ENCODE results near the gene SSNA1.

Gene SSNA1

DNA sequence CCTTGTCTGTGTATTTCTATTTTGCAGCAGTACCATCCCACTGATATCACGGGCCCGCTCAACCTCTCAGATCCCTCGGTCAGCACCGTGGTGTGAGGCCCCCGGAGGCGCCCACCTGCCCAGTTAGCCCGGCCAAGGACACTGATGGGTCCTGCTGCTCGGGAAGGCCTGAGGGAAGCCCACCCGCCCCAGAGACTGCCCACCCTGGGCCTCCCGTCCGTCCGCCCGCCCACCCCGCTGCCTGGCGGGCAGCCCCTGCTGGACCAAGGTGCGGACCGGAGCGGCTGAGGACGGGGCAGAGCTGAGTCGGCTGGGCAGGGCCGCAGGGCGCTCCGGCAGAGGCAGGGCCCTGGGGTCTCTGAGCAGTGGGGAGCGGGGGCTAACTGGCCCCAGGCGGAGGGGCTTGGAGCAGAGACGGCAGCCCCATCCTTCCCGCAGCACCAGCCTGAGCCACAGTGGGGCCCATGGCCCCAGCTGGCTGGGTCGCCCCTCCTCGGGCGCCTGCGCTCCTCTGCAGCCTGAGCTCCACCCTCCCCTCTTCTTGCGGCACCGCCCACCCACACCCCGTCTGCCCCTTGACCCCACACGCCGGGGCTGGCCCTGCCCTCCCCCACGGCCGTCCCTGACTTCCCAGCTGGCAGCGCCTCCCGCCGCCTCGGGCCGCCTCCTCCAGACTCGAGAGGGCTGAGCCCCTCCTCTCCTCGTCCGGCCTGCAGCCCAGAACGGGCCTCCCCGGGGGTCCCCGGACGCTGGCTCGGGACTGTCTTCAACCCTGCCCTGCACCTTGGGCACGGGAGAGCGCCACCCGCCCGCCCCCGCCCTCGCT, 20.5 kb upstream of the SSNA1 start:
- Histone ChIP-seq H3K36me3 (peaks cover 21% of the 10 kb centered on the region; the same call in 1 of the 2 replicates), H3K4me3 (peak overlapping the region; percentile 82), H3K9me3 (no peaks in the 10 kb centered on the region), H4K20me1 (peaks cover 46% of the 10 kb centered on the region), H3K9ac (peak overlapping the region; percentile 84), H3K4me2 (peak overlapping the region; percentile 96), H3K27me3 (peaks cover 12% of the 10 kb centered on the region; the same call in 1 of the 2 replicates), H3K4me1 (peaks cover 76% of the 10 kb centered on the region), H3K27ac (peak overlapping the region; percentile 97; the same call in 1 of the 2 replicates)
- no peak for TF ChIP-seq Cebpa-rat (IDR thresholded peaks at IDR 0.05)

DNA sequence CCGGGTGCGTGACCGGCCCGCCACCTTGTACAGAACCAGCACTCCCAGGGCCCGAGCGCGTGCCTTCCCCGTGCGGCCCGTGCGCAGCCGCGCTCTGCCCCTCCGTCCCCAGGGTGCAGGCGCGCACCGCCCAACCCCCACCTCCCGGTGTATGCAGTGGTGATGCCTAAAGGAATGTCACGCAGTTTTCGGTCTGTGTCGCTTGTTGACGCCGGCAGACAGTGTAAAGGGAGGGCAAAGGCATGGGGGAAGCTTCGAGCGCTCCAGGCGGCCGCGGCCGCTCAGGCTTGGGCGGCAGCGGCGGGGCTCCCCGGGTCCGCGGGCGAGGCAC, 19.9 kb upstream of the SSNA1 start:
- H3K4me1 ChIP-seq: peaks cover 82% of the 10 kb centered on the region
- peak overlapping the region; percentile 84 for H3K9ac ChIP-seq
- peak overlapping the region; percentile 97 for H3K27ac ChIP-seq
- peak overlapping the region; percentile 96 for H3K4me2 ChIP-seq
- H3K9me3 ChIP-seq: no peaks in the 10 kb centered on the region
- peaks cover 19% of the 10 kb centered on the region; the same call in 1 of the 2 replicates for H3K36me3 ChIP-seq
- H4K20me1 ChIP-seq: peaks cover 46% of the 10 kb centered on the region
- H3K27me3 ChIP-seq: peaks cover 12% of the 10 kb centered on the region; the same call in 1 of the 2 replicates
- no peak for TF ChIP-seq Cebpa-rat (IDR thresholded peaks at IDR 0.05)
- H3K4me3 ChIP-seq: peak overlapping the region; percentile 82

- Histone ChIP-seq H3K36me3 (peaks cover 13% of the 10 kb centered on the region; the same call in 1 of the 2 replicates), H3K4me2 (peak overlapping the region; percentile 96), H3K27ac (peak overlapping the region; percentile 97)
These were observed 19.3 kb upstream of the SSNA1 start for GRCh38 chr9:137168904-137169856.

DNA sequence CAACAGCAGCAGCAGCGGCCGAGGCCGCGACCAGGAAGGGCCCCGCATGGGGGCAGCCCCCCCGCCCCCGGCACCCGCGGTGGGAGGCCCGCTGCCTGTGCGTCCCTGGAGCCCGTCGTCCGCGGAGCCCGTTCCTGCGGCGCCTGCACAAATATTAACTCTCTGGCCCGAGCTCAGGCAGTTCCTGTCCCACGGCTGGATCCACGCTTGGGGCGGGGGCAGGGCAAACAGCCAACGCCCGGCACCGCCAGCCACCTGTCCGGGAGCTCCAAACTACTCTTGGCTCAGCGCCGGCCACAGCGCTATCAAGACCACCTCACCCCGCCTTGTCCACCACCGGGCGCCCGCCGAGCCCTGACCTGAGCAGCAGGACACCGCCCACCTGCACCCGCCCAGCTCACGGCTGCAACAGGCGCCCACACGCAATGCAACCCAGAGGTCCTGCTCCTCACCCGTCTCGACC, 18.5 kb upstream of the SSNA1 start, which contains the start of gene LRRC26:
Gene LRRC26 (minus strand): TSS at position 156 of the 463 bp plus-strand sequence. CDS start 108 bp downstream, at position 48.
- Histone ChIP-seq H3K27ac (peak within 1 kb of the TSS; percentile 97), H3K4me1 (peaks cover 86% of the 10 kb centered on the region), H3K4me2 (peak within 1 kb of the TSS; percentile 96), H3K36me3 (peaks cover 6% of the 10 kb centered on the region; the same call in 1 of the 2 replicates), H3K27me3 (peaks cover 12% of the 10 kb centered on the region; the same call in 1 of the 2 replicates), H4K20me1 (peaks cover 32% of the 10 kb centered on the region), H3K9ac (peak within 1 kb of the TSS; percentile 84), H3K9me3 (no peaks in the 10 kb centered on the region), H3K4me3 (peak within 1 kb of the TSS; percentile 82)
- no peak for TF ChIP-seq Cebpa-rat (IDR thresholded peaks at IDR 0.05)

More at GRCh38 chr9:137168904-137169856, 19.3 kb upstream of the SSNA1 start:
- Histone ChIP-seq H3K9ac (peak overlapping the region; percentile 84), H4K20me1 (peaks cover 39% of the 10 kb centered on the region), H3K4me1 (peaks cover 88% of the 10 kb centered on the region), H3K9me3 (no peaks in the 10 kb centered on the region), H3K27me3 (peaks cover 12% of the 10 kb centered on the region; the same call in 1 of the 2 replicates), H3K4me3 (peak overlapping the region; percentile 82)
- TF ChIP-seq Cebpa-rat (IDR thresholded peaks at IDR 0.05): no peak

DNA sequence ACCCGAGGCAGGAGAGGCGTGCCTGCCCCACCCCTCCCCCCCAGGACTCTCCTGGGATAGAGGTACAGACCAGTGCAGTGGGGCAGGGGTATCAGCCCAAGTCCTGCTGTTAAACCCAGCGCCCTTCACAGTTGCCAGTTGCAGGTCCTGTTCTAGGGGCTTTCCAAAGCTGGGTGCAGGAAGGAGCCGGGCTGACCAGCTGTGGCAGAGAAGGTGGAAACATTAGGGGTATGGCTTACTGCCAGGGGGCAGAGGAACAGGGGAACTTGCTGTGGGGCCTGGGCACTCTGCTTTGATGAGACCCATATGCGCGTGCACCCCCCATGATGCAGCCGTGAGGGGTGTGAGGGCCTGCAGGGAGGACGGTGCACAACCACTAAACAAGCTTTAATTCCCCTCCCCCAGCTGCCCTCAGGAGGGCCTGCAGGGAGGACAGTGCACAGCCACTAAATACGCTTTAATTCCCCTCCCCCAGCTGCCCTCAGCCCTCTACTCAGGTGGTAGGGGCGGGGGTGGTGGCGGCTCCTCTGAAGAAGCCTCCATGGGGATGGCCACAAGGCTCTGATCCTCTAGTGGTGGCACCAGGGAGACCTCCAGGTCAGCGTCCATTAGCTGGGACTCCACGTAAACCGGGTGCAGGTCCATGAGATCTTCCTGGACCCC, 17.9 kb upstream of the SSNA1 start:
- Histone ChIP-seq H3K4me1 (peaks cover 86% of the 10 kb centered on the region), H3K9me3 (no peaks in the 10 kb centered on the region), H3K27ac (peak overlapping the region; percentile 97), H4K20me1 (peaks cover 27% of the 10 kb centered on the region), H3K4me2 (peak overlapping the region; percentile 96), H3K4me3 (peak overlapping the region; percentile 82), H3K9ac (peak overlapping the region; percentile 86), H3K27me3 (peaks cover 12% of the 10 kb centered on the region; the same call in 1 of the 2 replicates), H3K36me3 (peaks cover 3% of the 10 kb centered on the region; the same call in 1 of the 2 replicates)
- no peak for TF ChIP-seq Cebpa-rat (IDR thresholded peaks at IDR 0.05)

GRCh38 chr9:137171149-137171900, 17.2 kb upstream of the SSNA1 start:
- H3K27me3 ChIP-seq: peaks cover 12% of the 10 kb centered on the region; the same call in 1 of the 2 replicates
- H3K9me3 ChIP-seq: no peaks in the 10 kb centered on the region
- TF ChIP-seq Cebpa-rat (IDR thresholded peaks at IDR 0.05): no peak
- H3K36me3 ChIP-seq: no peaks in the 10 kb centered on the region
- H3K9ac ChIP-seq: peak overlapping the region; percentile 86
- peaks cover 86% of the 10 kb centered on the region for H3K4me1 ChIP-seq
- peaks cover 24% of the 10 kb centered on the region for H4K20me1 ChIP-seq
- H3K4me3 ChIP-seq: peak overlapping the region; percentile 56; the same call in 1 of the 2 replicates
- H3K4me2 ChIP-seq: peak overlapping the region; percentile 96
- peak overlapping the region; percentile 97 for H3K27ac ChIP-seq

DNA sequence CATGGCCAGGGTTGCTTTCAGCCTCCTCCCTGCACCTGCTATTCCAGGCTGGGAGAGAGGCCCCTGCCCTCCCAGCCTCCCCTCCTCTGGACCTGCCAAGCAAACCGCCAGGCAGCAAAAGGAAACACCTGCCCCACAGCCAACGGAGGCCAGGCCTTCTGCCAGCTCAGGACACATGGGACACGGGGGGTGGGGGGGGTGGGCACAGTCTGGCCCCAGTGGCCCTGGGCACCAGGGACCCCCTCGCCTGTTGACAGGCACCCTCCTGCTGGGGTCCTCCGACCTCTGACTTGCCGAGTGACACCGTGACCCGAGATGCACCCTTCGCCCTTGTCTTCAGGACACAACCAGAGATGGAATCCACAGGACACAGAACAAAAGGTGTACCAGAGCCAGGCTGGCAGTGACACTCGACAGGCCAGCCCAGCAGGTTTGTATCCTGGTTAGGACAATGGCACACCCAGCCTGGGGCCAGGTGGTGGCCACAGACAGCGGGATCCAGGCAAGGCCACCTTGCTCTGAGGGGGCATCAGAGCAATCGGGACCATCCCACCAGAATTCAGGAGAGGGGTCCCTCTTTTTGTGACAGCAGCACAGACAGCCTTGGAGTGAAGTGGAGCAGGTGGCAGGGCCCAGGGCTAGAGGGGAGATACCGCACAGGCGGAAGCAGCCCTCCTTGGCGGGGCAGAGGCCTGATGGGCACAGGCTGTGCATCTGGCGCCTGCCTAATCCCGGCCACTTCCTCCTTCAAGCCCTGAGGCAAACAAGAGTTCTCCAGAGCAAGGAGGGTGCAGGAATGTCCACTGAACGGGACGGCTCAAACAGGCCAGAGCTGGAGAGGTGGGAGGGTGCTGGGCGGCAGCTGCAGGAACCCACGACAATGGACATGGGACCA, 15.3 kb upstream of the SSNA1 start:
- H3K4me1 ChIP-seq: peaks cover 76% of the 10 kb centered on the region
- H3K4me3 ChIP-seq: peak overlapping the region; percentile 56
- H3K36me3 ChIP-seq: peaks cover 15% of the 10 kb centered on the region
- H4K20me1 ChIP-seq: peaks cover 22% of the 10 kb centered on the region
- H3K27me3 ChIP-seq: no peaks in the 10 kb centered on the region; the same call in 1 of the 2 replicates
- H3K9me3 ChIP-seq: no peaks in the 10 kb centered on the region
- peak overlapping the region; percentile 86 for H3K9ac ChIP-seq
- no peak for TF ChIP-seq Cebpa-rat (IDR thresholded peaks at IDR 0.05)
- peak overlapping the region; percentile 97 for H3K27ac ChIP-seq
- peak overlapping the region; percentile 96 for H3K4me2 ChIP-seq
